ENCODE data around the gene LEMD2.

GRCh38 chr6:33834401-33835392 lies 45.8 kb upstream of the LEMD2 start:
- TF ChIP-seq, protein P1, sequence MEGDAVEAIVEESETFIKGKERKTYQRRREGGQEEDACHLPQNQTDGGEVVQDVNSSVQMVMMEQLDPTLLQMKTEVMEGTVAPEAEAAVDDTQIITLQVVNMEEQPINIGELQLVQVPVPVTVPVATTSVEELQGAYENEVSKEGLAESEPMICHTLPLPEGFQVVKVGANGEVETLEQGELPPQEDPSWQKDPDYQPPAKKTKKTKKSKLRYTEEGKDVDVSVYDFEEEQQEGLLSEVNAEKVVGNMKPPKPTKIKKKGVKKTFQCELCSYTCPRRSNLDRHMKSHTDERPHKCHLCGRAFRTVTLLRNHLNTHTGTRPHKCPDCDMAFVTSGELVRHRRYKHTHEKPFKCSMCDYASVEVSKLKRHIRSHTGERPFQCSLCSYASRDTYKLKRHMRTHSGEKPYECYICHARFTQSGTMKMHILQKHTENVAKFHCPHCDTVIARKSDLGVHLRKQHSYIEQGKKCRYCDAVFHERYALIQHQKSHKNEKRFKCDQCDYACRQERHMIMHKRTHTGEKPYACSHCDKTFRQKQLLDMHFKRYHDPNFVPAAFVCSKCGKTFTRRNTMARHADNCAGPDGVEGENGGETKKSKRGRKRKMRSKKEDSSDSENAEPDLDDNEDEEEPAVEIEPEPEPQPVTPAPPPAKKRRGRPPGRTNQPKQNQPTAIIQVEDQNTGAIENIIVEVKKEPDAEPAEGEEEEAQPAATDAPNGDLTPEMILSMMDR (IDR thresholded peaks at IDR 0.05; ENCODE audit: low read length): no peak
- TF ChIP-seq EZH2 (IDR thresholded peaks at IDR 0.05; ENCODE audit: borderline replicate concordance, low read length): no peak

All from OCI-LY1 (cell line).